GM04504 (cell line): ENCODE measurements around the gene ZNF536.

Source experiments
- DNase-seq: peaks from one replicate; pipeline ENCODE4 v3.0.0-alpha.2; 2012; ENCODE audit warnings: low read depth

The ZNF536 gene

DNA sequence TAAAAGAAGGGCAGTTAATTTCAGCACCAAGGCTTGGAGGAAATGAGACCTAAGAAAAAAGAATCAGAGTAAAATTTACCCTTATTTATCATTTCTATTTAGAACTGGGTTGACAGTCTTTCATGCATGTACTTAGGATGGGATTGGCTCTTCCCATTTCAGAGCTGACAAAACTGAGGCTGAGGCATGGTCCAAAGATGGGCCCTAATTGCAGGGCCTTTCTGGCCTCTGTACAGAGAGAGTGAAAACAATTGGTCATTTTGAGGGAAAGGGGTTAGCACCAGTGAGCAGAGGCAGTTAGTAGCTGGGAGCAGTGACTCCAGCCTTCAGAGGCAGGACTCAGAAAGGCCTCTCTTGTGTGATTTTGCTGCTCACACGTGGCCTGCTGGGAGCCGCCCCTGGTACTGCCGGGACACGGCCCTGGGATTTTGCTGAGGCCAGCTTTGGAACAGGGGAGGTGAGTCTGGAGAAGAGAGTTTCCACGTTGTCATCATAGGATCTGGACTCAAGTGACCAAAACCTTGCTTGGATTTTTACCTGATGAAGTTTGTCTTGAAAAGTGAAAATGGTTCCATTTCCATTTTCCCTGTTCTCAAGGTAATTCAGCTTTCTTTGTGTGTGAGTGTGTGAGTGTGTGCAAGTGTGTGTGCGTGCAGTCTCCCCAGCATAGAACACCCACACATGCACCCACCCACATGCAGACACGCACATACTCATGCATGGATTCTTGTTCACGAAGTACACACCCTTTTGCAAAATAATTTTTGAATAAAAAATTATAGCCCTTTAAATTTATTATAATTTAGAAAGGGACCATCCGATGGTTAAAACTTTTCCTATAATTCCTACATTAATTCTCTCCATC lies at the start of gene ZNF536:
Gene ZNF536, plus strand, starts transcription at position 425 of the 865 bp plus-strand sequence. CDS start 71,179 bp downstream, outside the sequence.
- DNase-seq = no peak

DNA sequence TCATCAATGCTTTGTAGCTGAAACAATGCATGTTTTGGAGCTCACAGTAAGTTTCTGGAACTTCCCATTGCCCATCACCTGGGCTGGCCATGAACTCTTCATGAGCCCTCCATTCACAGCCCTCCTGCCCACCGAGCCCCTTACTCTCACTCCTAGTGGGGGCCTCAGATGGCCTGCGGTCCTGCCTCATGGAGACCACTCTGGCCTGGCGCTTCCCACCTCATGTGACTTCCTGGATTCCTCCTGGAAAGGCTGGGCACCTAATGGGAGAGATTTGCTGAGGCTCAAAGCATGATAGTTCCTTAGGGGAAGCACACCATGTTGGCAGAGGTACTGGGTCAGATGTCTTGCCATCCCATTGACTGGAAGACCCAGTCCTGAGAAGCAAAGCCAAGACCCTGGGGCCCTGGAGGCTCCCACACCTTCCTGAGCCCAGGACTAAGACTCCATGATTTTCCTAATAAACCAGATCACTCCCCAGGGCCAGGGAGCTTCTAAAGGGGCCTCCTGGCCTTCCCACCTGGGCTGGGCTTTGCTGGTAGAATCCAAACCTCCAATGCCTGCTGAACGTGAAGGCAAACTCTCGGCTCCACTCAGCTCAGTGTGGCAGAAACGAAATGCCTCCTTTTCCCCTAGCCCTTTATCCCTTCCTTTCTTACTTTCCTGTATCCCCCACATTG lies 49.4 kb upstream of the ZNF536 start:
- no peak for DNase-seq

DNA sequence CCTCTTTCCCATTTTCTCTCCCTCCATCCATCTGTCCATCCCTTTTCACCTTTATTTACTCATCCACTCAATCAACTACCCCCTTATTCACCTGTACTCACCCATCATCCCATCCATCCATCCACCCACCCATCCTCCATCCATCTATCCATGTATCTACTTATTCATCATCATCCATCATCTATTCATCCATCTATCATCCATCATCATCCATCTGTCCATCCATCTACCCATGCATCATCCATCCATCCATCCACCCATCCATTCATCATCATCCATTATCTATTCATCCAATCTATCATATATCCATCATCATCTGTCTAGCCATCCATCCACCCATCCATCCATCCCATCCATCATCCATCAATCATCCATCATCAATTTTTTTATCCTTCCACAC lies 48.3 kb upstream of the ZNF536 start:
- no peak for DNase-seq

DNA sequence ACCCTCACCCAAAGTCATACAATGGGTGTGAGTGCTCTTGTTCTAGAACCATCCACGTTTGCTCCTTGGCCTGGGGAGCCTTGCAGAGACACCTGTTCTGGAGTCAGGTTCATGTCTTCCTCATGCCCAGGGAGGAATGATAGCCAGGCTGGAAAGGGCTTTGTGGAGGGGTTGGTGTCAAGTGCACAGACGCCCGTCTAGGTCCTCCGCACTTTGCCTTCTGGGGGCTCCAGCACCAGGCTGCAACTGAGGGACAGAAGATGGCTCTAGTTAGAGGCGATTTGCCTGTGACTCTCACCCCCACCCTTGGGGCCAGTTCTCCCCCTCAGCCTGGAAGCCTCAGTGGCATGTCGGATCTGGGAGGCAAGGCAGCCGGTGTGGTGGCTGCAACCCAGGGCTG lies 47.2 kb upstream of the ZNF536 start:
- no peak for DNase-seq

DNA sequence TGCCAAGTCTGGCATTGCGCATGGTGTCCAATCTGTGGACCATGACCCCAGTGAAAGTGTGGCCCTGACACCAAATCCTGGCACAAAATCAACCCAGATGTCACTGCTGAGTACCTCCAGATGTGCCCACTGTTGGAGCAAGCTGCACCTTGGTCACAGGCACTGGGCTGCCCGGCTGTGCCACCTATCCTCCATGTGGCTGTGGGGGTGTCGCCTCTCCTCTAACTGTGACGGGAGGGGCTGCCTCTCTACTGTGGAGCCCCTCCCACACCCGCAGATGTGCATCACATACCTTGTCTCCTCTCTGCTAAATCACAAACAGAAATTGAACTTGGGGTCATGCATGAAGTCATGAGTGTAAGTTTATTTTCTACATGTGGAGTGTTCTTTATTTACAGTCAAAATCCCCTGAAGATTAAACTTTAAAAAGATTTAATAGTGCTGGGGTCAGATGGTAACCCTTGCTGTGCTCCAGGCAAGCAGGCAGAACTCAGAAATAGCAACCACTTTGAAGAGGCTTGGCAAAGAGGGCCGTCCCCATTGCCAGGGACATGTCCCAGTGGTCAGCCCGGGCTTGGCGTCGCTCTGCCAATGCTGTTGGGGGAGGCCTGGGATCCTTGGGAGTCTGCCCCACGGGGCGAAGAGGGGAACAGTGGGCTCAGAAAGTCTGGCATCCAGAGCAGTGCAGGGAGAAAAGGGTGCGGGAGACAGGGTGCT lies 46.4 kb upstream of the ZNF536 start:
- no peak for DNase-seq

DNA sequence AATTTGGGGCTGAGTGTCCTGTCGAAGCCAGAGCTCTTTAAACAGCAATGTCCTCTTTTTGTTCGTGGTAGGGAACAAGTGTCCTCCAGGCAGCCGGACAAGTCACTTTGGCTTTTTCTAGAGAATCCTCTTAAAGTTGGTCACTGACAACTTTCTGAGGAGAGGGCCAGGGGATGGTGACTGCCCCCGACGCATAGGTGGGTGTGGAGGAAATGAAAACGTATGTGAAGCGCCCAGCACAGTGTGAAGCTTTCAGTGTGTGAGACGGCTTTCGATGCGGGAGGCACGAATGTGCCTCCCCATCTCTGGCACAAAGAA lies 45.8 kb upstream of the ZNF536 start:
- no peak for DNase-seq

DNA sequence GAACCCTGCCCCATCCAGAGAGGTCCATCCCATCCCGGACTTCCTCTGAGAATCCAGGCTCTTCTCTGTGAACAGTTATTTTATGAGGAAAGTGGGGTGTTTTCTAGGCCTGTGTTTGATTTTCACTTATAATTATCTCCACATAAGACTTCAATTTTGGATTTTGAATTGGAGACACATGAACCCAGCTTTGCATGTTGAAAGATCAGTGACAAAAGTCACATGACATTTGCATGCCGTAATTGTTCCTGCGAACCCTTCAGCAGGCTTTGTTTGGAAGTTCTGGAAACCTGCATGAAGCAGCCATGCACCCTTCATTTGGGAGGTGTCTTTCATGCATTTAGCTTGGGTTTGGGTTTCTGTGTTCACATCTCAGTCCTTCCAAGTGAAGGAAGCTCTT lies 44.9 kb upstream of the ZNF536 start:
- DNase-seq = no peak

DNA sequence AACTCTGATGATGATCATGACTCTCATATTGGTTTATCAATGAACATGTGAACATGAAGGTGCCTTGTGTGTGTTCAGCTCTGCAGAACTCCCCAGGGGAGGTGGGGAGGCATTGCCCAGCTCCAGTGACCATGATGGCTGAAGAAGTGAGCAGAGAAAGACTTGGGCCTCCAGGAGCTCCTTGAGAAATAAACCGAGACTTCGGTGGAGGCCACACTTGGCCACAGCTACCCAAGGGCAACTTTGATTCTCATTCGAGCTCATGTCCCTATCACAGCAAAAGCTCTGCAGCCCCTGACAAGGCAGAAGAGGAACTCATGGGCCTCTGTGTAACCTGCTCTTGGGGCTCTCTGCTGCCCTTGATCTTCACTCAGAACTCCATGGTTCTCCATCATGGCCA lies 44.1 kb upstream of the ZNF536 start:
- no peak for DNase-seq

DNA sequence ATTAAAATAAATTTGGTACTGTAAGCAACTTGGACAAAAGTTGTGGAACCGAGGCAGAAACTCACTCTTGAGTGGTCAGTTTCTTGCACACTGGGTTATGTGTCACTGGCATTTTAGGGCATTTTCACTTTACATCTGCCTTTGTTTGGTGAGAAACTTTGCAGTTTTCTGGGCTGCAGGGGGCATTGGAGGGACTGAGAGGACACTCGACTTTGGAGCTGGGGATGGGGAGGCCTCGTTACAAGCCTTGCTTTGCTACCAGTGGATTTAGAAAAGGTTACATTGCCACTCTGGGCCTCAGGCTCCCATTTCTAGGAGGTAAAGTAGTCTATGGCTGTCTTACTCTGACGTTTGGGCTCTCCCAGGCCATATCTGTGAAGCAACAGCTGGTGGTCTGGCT lies 41.9 kb upstream of the ZNF536 start:
- DNase-seq = no peak

DNA sequence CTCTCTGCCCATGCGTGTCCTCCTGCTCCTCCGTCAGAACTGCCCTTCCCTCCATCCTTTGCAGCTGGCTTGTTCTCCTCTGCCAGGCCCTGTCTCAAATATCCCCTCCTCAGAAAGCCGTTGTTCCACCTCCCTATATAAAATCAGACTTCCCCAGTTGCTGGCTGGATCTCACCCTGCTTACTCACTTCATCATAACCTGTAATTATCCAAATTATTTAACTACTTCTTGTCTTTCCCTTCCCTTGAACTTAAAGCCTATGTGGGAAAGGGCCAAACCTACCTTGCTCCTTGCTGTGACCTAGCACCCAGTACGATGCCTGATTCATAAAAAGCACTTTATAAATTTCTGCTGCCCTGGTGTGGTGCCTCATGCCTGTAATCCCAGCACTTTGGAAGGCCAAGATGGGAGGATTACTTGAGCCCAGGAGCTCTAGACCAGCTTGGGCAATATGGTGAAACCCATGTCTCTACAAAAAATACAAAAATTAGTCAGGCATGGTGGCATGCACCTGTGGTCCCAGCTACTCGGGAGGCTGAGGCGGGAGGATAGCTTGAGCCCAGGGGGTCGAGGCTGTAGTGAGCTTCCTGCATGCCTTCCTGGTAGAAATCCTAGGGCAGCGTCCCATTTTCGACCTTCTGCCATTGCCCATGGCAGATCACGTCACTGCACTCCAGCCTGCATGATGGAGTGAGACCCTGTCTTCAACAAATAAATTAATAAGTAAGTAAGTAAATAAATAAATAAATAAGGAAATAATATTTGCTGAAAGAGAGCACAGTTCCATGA lies 39.5 kb upstream of the ZNF536 start:
- DNase-seq = no peak

DNA sequence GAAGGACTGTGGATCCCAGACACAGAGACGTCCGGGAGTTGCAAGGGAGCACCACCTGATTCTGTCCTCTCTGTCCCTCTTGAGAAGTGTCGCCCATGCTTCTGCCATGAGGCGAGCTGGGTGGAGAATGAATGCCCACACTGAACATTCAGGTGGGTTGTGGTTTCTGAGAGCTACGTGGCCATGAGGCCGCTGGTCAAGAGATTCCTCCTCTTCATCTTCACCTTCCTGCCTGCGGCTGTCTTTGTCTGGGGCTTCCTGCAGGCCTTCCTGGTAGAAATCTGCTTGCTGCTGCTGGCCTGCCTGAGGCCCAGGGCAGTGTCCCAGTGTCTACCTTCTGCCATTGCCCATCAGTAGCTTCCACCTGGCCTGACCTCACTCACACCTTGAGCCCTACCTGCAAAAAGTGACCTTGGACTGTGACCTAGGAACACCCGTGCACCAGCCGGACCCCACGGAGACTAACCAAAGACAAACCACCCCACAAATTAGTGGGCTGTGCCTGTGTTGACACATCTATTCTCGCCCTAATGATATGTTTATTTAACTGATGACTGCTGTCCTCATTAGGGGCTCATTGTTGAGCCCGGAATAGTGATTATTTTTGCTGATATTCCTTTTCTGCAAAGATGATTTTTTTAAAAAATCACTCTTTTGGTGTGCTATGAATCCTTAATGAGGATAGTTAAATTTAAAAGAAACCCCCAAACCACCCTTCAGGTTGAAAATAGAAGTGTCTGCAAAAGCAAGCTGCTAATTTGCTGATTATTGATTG lies 38.7 kb upstream of the ZNF536 start:
- no peak for DNase-seq

DNA sequence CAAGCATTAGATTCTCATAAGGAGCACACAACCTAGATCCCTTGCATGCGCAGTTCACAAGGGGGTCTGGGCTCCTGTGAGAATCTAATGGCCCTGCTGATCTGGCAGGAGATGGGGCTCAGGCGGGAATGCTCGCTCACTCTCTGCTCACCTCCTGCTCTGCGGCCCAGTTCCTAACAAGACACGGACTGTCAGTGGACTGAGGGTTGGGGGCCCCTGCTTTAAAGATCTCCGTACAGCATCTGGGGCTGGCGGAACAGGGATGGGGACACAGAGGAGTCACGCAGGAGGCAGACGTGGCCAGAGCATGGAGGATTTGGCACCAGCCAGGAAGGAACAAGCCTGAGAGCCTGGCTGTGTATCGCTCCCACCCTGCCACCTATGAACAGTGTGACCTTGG lies 37.3 kb upstream of the ZNF536 start:
- no peak for DNase-seq

DNA sequence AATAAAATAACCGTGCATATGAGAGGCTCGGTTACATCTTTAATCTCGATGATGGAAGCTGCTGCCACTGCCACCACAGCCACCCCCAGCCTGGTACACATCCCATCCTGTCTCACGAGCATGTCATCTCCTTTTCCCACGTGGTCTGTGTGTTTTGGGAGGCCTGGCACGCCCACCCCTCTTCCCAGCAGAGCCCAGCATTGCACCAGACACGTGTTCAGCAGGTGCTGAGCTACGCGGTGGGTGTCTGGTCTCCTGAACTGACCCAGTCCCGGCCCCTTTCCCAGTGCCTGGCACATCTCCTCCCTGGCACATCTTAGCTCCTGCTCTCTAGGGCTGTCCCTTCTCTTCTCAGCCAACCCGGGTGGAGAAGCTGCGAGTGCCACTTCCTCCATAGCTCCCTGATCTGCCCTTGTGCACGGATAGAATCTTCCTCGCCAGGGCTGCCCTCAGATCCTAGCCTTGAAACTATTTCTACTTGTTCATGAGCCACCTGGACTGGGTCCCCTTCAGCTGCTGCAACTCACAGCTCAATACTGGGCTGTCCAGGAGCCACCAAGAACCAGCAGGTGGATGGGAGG lies 36.8 kb upstream of the ZNF536 start:
- DNase-seq = no peak

DNA sequence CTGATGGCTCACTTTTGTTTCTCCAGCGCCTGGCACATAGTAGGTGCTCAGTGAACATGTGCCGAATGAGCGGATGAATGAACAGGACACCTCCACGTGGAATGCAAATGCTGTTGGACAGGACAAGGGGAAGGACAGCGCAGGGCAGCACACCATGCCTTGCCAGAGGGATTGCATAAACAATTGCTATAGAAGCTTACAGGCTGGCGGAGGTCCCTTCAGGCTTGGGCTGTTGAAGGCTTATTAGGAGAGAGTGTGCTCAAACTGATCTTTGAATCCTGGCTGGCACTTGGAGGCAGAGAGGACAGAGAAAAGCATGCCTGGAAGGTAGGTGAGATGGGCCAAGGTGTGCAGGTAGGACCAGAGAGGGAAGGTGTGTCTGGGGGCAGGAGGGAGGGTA lies 35.9 kb upstream of the ZNF536 start:
- no peak for DNase-seq

DNA sequence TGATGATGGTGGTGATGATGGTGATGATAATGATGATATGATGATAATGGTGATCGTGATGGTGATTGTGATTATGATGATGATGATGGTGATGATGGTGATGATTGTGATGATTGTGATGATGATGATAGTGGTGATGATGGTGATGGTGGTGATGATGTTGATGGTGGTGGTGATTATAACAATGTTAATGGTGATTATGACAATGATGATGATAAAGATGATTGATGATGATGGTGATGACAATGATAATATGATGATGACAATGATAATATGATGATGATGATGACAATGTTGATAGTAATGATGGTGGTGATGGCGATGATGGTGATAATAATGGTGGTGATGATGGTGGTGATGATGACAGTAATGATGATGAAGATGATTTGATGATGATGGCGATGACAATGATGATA lies 34.1 kb upstream of the ZNF536 start:
- DNase-seq = no peak

DNA sequence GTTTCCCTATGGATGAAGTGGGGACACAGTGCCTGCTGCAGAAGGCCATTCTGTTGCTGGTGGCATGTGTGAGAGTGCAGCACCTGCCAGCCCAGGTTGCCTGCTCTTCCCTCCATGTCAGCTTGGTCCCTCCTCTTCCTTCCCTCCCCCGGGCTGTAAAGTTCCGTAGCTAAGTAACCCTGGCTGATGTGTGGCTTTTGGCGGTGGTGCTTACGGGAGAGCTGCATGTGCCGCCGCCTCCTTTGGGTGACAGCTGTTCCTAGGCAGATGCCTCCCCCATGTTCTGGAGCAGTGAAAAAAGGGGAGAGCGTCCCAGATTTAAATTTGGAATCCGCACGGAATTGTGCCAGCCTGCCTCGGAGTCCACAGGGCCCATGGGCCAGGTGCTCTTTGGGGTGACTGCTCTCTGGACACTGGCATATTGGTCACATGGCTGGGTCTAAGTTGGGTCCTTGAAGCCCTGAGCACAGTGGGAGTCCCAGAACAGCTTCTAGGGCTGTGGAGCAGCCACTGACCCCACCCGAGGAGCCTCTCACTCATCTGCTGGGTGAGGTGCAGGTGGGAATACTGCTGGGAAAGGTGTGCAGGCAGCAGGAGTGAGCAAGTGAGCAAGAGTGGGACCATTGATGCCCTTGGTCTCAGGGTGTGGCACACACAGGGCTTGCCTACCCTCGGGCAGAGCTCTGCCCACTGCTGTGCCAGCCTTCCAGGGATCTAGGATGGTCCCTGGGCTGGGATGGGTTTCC lies 33.1 kb upstream of the ZNF536 start:
- DNase-seq = no peak

DNA sequence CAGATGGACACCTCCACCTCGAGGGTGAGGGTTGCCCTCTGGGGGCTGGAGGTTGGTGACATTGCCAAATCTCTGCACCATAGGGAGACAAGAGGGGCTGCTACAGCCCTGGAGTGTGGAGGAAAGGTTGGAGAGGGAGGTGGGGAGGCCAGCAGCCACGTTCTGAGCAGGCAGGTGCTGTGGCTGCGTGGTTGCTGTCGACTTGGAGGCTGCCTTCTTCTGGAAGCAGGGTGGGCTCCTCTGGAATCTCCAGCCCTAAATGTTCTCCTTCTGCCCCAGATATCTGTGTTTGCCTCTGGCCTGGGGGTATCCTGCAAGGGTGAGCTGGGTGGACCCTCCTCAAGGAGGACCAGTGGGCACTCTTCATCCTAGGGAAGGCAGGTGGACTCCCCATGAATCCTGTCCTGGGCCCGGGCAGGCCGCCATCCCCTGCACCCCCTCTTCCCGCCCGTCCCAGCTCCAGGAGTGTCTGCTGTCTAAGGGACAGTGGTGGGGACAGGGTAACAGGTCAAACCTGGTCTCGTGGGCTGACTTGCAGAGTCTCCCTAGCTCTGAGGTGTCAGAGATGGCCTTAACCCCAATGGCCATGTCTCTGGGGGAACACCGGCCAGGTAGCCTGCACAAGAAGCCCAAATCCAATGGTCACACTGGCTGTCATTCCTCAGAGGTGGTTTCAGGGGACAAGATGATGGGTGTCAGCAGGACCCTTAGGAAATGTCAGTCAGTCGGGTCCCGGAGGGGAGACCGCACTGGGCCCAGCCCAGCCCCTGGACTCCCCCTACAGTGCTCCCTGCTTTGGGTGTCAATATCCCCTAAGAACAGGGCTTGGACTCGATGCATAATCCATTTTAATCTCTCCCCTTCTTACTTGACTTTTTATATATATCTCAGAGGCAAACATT lies 32.3 kb upstream of the ZNF536 start:
- DNase-seq = no peak

DNA sequence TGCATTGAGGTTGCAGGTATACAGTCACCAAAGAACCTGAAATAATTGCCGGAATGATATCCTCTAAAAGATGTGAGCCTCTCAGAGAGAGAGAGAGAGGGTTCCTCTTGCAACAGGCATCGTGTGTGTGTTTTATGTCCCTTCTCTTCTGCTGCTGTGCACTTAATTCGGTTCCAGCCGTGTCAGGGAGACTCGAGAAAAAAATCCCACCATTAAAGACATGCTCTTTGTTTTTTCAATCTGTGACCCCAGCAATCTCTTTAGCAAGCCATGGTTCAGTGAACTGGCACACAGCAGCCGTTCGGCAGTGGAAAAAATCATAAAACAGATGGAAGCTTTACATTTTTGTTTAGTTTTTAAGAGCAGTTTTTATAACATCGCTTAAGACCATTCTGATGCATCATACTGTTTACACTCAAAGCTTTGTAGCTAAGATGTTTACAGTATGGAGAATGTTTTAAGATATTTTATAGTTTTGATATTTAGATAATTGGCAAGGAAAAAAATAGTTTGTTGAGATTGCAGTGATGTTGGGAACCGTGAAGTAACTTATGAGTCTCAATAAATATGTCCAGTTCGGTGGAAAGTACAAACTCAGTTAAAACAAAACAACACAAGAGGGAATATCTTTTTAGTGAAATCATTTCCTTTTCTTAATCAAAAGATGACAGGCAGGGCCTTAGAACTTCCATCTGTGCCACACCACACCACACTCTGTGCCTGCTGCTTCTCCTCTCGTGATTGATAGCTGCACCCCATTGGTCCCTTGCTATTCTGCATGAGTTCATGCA lies 31.2 kb upstream of the ZNF536 start:
- peak; percentile 24 for DNase-seq
